Neuron (in vitro differentiated cells): ENCODE measurements around the gene TBC1D9B.

Experiments
- H2AFZ ChIP-seq: one replicate; pipeline ENCODE4 v1.6.1; 2013; ENCODE audit warnings: low read depth, mild to moderate bottlenecking, inconsistent platforms, low read length, moderate library complexity
- H3K27me3 ChIP-seq: one replicate; pipeline ENCODE4 v1.6.1; 2013; ENCODE audit warnings: low read length; ENCODE audit not compliant: insufficient read depth
- H3K36me3 ChIP-seq: one replicate; pipeline ENCODE4 v1.6.1; 2013; ENCODE audit warnings: low read length; ENCODE audit not compliant: insufficient read depth
- H3K4me1 ChIP-seq: one replicate; pipeline ENCODE4 v1.6.1; 2013; ENCODE audit warnings: low read length; ENCODE audit not compliant: insufficient read depth
- H3K4me3 ChIP-seq: 2 replicates; pipeline ENCODE4 v1.5.1; 2013; ENCODE audit warnings: mild to moderate bottlenecking, low read length, moderate library complexity
- H3K9me3 ChIP-seq: one replicate; pipeline ENCODE4 v1.6.1; 2013; ENCODE audit warnings: low read length

The TBC1D9B gene

GRCh38 chr5:179868541-179868940 is 39.2 kb downstream of the TBC1D9B start:
- no peak overlapping the region for H2AFZ ChIP-seq
- H3K4me3 ChIP-seq: no peak overlapping the region
- no peaks in the 10 kb centered on the region for H3K27me3 ChIP-seq
- no peaks in the 10 kb centered on the region for H3K9me3 ChIP-seq
- no peaks in the 10 kb centered on the region for H3K4me1 ChIP-seq
- peaks cover 55% of the 10 kb centered on the region for H3K36me3 ChIP-seq

GRCh38 chr5:179867476-179867875 is 40.2 kb downstream of the TBC1D9B start:
- no peak overlapping the region for H3K4me3 ChIP-seq
- no peak overlapping the region for H2AFZ ChIP-seq
- H3K27me3 ChIP-seq: no peaks in the 10 kb centered on the region
- H3K4me1 ChIP-seq: no peaks in the 10 kb centered on the region
- H3K36me3 ChIP-seq: peaks cover 58% of the 10 kb centered on the region
- H3K9me3 ChIP-seq: no peaks in the 10 kb centered on the region

GRCh38 chr5:179867079-179867465 is 40.6 kb downstream of the TBC1D9B start:
- peaks cover 54% of the 10 kb centered on the region for H3K36me3 ChIP-seq
- no peak overlapping the region for H2AFZ ChIP-seq

DNA sequence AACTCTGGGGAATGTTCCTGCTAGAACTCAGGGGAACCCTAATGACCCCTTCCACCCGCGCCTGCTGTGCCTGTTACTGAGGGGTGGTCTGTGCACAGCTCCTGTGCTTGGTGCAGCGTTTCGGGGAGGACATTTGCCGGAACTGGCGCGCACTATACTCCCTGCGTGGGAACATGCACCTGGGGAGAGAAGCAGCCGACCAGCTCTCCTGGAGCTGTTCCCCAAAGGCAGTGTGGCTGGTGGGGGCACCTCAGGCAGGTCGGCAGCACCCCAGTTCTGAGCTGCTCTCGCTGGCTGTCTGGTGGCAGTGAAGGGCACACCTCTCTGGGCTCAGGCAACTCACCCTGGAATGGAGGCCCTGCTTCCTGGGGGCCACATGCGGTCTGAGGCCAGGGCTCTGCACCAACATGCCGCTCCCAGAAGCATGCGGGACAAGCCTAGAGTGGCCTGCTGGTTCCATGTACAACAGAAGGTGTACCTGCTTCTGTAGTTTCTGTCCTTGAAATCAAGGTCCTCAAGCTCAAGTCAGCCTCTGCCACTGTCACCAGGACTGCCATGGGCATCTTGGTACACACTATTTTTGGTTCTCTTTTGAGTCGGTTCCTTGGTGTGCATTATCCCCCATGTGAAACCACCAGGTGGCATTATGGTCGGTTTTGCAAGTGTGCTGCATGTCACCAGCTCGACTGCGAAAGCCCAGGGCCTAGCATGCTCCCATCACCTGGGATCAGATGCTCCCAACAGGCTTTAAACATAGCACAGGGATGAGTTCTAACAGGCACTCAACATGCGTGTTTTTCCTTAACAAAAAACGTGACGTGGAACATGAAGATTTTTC is 41.2 kb downstream of the TBC1D9B start:
- Histone ChIP-seq H3K4me3 (no peak overlapping the region), H2AFZ (no peak overlapping the region), H3K4me1 (no peaks in the 10 kb centered on the region), H3K9me3 (no peaks in the 10 kb centered on the region), H3K27me3 (no peaks in the 10 kb centered on the region), H3K36me3 (peaks cover 53% of the 10 kb centered on the region)

More at GRCh38 chr5:179867079-179867465, 40.6 kb downstream of the TBC1D9B start:
- Histone ChIP-seq H3K27me3 (no peaks in the 10 kb centered on the region), H3K4me1 (no peaks in the 10 kb centered on the region), H3K4me3 (no peak overlapping the region), H3K9me3 (no peaks in the 10 kb centered on the region)

DNA sequence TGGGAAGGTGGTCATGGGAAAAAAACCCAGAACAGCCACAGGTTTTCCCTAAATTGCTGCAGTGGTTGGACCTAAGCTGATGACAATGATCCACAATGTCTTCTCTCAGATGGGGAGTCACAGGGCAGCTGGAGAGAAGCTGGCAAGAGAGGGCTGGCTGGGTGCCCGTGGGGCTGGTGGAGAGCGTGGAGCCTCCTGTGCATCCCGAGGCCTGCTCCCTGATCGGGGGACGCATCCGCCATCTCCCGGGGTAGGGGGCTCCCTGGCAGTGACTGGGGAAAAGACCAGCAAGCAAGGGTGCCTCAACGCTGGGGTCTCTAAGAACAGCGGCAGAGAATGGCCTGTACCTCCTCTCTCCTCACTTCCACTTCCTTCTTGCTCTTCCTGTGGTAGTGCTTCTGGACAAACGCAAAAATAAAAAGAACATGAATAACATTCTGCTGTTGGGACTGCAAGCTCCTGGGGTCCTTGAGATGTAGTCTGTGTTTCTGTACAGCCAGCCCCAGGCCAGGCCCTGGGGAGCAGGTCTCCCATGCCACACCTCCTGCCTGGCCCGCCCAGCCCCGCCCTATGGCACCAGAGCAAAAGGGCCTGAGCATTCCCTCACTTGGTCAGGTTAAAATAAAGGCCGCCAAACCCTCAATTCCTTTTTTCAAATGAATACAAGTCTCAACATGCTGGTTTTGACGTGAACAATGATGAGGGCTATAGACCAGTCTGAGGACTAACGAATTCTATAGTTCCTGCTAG is 42.0 kb downstream of the TBC1D9B start:
- H3K27me3 ChIP-seq: no peaks in the 10 kb centered on the region
- H2AFZ ChIP-seq: no peak overlapping the region
- no peaks in the 10 kb centered on the region for H3K9me3 ChIP-seq
- no peaks in the 10 kb centered on the region for H3K4me1 ChIP-seq
- H3K36me3 ChIP-seq: peaks cover 46% of the 10 kb centered on the region
- H3K4me3 ChIP-seq: no peak overlapping the region

GRCh38 chr5:179864686-179865085 is 43.0 kb downstream of the TBC1D9B start:
- Histone ChIP-seq H3K36me3 (peaks cover 37% of the 10 kb centered on the region), H3K4me3 (no peak overlapping the region), H3K27me3 (no peaks in the 10 kb centered on the region), H2AFZ (no peak overlapping the region), H3K4me1 (peaks cover 2% of the 10 kb centered on the region), H3K9me3 (no peaks in the 10 kb centered on the region)

DNA sequence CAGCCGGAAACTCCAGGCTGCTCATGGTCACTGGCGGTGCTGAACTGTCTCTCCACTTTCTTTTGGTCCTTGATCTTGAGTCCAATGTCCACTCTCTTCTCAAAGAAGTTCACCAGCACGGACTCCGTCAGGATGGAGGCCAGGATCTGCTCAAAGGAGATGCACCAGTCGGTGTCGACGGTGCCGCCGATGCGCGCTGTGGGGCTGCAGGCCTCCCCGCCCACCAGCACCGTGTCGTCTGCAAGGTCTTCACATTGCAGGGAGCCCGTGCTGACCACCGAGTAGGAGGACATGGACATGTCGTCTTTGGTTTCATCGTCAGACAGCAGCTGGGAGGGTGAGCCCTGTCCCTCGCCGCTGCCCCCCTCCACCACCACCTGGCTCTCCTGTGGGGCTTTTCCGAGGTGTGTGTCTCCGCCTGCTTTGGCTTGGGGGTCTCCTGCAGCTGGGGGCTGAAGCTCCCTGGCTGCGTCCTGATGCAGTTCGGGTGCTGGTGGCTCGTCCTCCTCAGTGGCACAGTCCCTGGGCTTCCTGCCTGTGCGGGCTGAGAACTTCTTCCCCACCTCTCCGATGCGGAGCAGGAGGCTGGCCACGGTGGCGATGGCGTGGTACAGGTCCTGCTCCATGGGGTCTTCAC is 44.1 kb downstream of the TBC1D9B start:
- no peak overlapping the region for H2AFZ ChIP-seq
- H3K36me3 ChIP-seq: peaks cover 30% of the 10 kb centered on the region

DNA sequence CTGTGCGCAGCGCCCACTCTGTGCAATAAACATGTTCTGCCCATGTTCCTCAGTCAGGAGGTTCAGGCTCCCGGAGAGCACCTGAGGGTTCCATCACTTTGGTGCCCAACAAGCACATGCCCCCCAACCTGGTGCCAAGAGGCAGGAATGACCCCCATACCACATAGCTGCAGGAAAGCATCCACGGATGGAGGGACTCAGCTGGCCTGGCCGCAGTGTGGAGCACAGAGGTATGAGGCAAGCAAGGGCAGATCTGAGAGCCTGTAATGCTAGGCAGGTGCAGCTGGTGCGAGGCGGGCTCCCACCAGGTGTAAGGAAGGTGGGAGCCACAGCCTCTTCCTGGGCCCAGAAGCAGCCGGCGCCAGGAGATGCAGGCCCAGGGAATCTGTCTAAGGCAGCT is 44.8 kb downstream of the TBC1D9B start:
- H2AFZ ChIP-seq: no peak overlapping the region
- peaks cover 5% of the 10 kb centered on the region for H3K4me1 ChIP-seq
- no peak overlapping the region for H3K4me3 ChIP-seq
- peaks cover 30% of the 10 kb centered on the region for H3K36me3 ChIP-seq
- no peaks in the 10 kb centered on the region for H3K27me3 ChIP-seq
- H3K9me3 ChIP-seq: no peaks in the 10 kb centered on the region

More for the DNA sequence above, 44.1 kb downstream of the TBC1D9B start:
- H3K27me3 ChIP-seq: no peaks in the 10 kb centered on the region
- H3K4me3 ChIP-seq: no peak overlapping the region
- peaks cover 5% of the 10 kb centered on the region for H3K4me1 ChIP-seq
- H3K9me3 ChIP-seq: no peaks in the 10 kb centered on the region

- H3K4me1 ChIP-seq: peaks cover 5% of the 10 kb centered on the region
- no peaks in the 10 kb centered on the region for H3K9me3 ChIP-seq
- H2AFZ ChIP-seq: no peak overlapping the region
- H3K4me3 ChIP-seq: no peak overlapping the region
- no peaks in the 10 kb centered on the region for H3K27me3 ChIP-seq
- H3K36me3 ChIP-seq: peaks cover 30% of the 10 kb centered on the region
These were observed 45.4 kb downstream of the TBC1D9B start for GRCh38 chr5:179862296-179862695.

GRCh38 chr5:179860301-179860700 is 47.4 kb downstream of the TBC1D9B start:
- Histone ChIP-seq H3K4me3 (no peak overlapping the region), H3K9me3 (no peaks in the 10 kb centered on the region), H2AFZ (no peak overlapping the region), H3K4me1 (peaks cover 5% of the 10 kb centered on the region), H3K36me3 (peaks cover 24% of the 10 kb centered on the region), H3K27me3 (no peaks in the 10 kb centered on the region)

DNA sequence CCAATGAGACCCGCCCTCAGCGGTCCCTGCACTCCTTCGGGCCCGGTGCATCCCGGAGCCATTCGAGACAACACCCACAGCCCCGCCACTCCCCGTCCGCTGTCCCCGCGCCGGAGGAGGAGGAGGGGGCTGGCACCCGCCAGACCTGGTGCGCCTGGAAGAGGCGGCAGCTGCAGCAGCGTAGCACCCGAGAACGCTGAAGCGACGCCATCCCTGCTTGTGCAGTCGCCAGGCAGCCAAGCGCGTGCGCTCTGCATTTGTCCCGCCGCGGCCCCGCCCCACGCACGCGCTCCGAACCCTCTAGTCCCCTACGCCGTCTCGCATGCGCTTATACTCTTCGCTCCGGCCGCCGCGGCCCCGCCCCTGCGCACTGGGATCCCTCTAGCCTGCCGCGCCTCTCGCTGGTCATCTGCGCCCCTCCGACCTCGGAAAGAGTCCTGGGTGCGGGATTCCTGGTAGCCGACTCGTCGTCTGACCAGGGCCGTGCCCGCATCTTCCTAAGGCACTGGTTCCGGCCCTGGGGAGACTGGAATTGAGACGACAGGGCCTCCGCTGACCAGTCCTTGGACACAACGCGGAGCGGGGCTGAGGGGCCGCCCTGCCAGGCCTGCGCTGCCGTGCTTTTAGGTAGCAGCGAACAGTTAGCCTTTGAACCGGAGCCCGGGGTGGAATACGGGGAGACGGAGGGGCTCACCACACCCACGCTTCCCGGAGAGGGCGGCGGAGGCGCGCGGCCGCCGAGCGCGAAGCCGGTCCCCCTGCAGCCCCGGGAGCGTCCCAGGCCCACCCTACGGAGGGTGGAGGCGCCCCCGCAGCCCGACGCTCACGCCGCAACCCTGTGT is 48.9 kb downstream of the TBC1D9B start, which contains the start of gene MRNIP:
TSS of gene MRNIP (minus strand) at position 232 of the 842 bp plus-strand sequence. CDS start at position 211, 21 bp downstream.
- Histone ChIP-seq H3K4me1 (peaks cover 5% of the 10 kb centered on the region), H3K27me3 (no peaks in the 10 kb centered on the region), H3K4me3 (peak within 1 kb of the TSS; percentile 71), H3K9me3 (no peaks in the 10 kb centered on the region), H3K36me3 (peaks cover 16% of the 10 kb centered on the region), H2AFZ (peak within 1 kb of the TSS; percentile 90)

DNA sequence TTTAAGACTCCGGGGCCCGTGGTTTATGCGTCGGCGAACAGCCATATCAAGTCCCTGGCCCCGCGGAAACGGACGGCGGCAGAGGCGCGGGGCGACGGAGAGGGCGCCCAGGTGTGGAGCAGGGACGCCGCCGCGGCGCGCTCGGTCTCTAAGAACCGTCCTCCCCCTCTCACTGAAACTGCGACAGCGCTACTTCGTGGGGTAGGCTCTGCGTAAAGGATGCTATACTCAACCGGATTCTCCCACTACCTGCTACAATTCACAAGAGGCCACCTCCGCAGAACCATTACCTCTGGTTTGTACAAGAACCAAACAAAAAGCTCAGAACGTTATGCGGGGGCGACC is 49.5 kb downstream of the TBC1D9B start:
- H2AFZ ChIP-seq: peak overlapping the region; percentile 46
- peaks cover 5% of the 10 kb centered on the region for H3K4me1 ChIP-seq
- H3K4me3 ChIP-seq: peak overlapping the region; percentile 71
- H3K27me3 ChIP-seq: no peaks in the 10 kb centered on the region
- peaks cover 11% of the 10 kb centered on the region for H3K36me3 ChIP-seq
- H3K9me3 ChIP-seq: no peaks in the 10 kb centered on the region
